ENCODE results near the gene CEMIP. TPM values are rescaled to one million over a fixed set of nuclear protein-coding genes. Genes with fewer than 3 reads are reported as not detected.

The CEMIP gene
- total and polyA plus RNA-seq, 2 of the 8 experiments (the other 6 are each of a cell fraction or from before 2014, with no cell fraction given), result 0.11 to 0.60 TPM

- Histone ChIP-seq H3K79me2 (ENCODE audit: control insufficient read depth in 1 of 2, insufficient read depth in 2 of 2, low read length in 2 of 2) (no peaks in the 10 kb centered on the region), H3K4ac (replicated peaks; ENCODE audit: insufficient read length, low read depth, low read length) (no peak overlapping the region), H3K36me3 (ENCODE audit: control insufficient read depth in 2 of 4, insufficient read depth in 4 of 4, low read length in 3 of 4) (no peaks in the 10 kb centered on the region), H3K4me1 (replicated peaks in 1 of 4; ENCODE audit: control insufficient read depth in 3 of 4, insufficient read depth in 4 of 4, low read length in 3 of 4) (peaks cover 0 to 6% (median 1%) of the 10 kb centered on the region in 4 experiments; a peak in 2 of 7 replicates), H2BK12ac (ENCODE audit: low read depth, low read length) (no peak overlapping the region), H3K27me3 (replicated peaks in 1 of 4; ENCODE audit: control insufficient read depth in 3 of 4, extremely low read depth in 1 of 4, insufficient read depth in 3 of 4, low read length in 3 of 4) (no peaks in the 10 kb centered on the region; a peak in 1 of 7 replicates), H2BK15ac (ENCODE audit: low read length) (no peak overlapping the region), H3K18ac (ENCODE audit: extremely low read depth, low read length) (no peak overlapping the region), H2BK5ac (ENCODE audit: low read depth, low read length) (no peak overlapping the region), H3K79me1 (ENCODE audit: low read depth, low read length) (no peaks in the 10 kb centered on the region), H3K23me2 (ENCODE audit: low read depth, low read length) (no peaks in the 10 kb centered on the region), H3K14ac (ENCODE audit: insufficient read length) (no peak overlapping the region), H3K9me3 (ENCODE audit: insufficient read depth in 2 of 2, low read depth in 1 of 2, low read length in 1 of 2) (no peaks in the 10 kb centered on the region), H3K23ac (ENCODE audit: insufficient read length) (no peak overlapping the region), H3K56ac (replicated peaks; ENCODE audit: insufficient read length, low read depth, low read length) (no peak overlapping the region), H2AK5ac (ENCODE audit: low read depth, low read length) (no peak overlapping the region), H4K91ac (replicated peaks; ENCODE audit: insufficient read length, low read length) (no peak overlapping the region), H4K5ac (ENCODE audit: insufficient read length, low read depth, low read length) (no peak overlapping the region), H3K27ac (ENCODE audit: low read depth, low read length) (no peak overlapping the region), H3K9ac (replicated peaks in 1 of 4; ENCODE audit: extremely low read depth in 1 of 4, low read depth in 3 of 4, low read length in 3 of 4) (no peak overlapping the region), H2BK120ac (replicated peaks; ENCODE audit: low read depth, low read length) (no peak overlapping the region), H3K4me2 (ENCODE audit: insufficient read depth in 1 of 2, low read depth in 2 of 2, low read length in 2 of 2) (no peak overlapping the region), H4K20me1 (replicated peaks in 1 of 2; ENCODE audit: control insufficient read depth in 1 of 2, insufficient read depth in 2 of 2, low read length in 2 of 2) (no peaks in the 10 kb centered on the region), H2BK20ac (ENCODE audit: low read length) (no peak overlapping the region), H3K4me3 (ENCODE audit: extremely low read depth in 1 of 4, insufficient read depth in 2 of 4, low read depth in 3 of 4, low read length in 4 of 4) (no peak overlapping the region), H4K8ac (ENCODE audit: extremely low read depth, insufficient read depth, low read length) (no peak overlapping the region), H2AFZ (ENCODE audit: low read length) (no peak overlapping the region)
- WGBS, 2 experiments (ENCODE audit: extremely low coverage in 1 of 2, insufficient coverage in 1 of 2, insufficient read length in 1 of 2, insufficient replicate concordance in 2 of 2, low coverage in 1 of 2, low lambda C conversion rate in 2 of 2, missing lambda C conversion rate in 1 of 2), result 66% methylated on average over 2 of the region's 2 CpGs; no CpG with 5 or more reads in 1 of the 2 experiments
- CTCF ChIA-PET (ENCODE audit: partially characterized antibody), result interaction anchor here (0.6 to 4.6 kb wide), 19 partner anchors 9 to 817 kb away, joined by 3 to 35 read pairs (median 3); partner anchors contain the start of gene CEMIP
- POLR2A ChIA-PET (ENCODE audit: partially characterized antibody), result interaction anchor here (1.3 kb wide), 1 partner anchor 16 kb away, joined by 3 read pairs; no protein-coding TSS in a partner anchor
- FAIRE-seq (peak; percentile 73), DNase-seq (ENCODE audit: low read depth in 1 of 2, low spot score in 2 of 2) (no peak)
- TF ChIP-seq SP4 (IDR thresholded peaks at IDR 0.05; ENCODE audit: low read length) (no peak), CBX8 (IDR thresholded peaks at IDR 0.05; ENCODE audit: borderline replicate concordance, low read depth, low read length) (no peak), RXRA (IDR thresholded peaks at IDR 0.05; ENCODE audit: insufficient read depth, low read depth, low read length) (no peak), USF2 (IDR thresholded peaks at IDR 0.05; ENCODE audit: low read length) (no peak), EP300 (IDR thresholded peaks at IDR 0.05; ENCODE audit: borderline replicate concordance in 1 of 2, low read depth in 2 of 2, low read length in 2 of 2) (no peak), BCL11A (IDR thresholded peaks at IDR 0.05; ENCODE audit: low read depth in 2 of 2, low read length in 2 of 2) (no peak), KDM5A (IDR thresholded peaks at IDR 0.05; ENCODE audit: low read length) (no peak), PHF8 (conservative IDR thresholded peaks at IDR 0.05; ENCODE audit: low read depth, low read length) (no peak), RAD21 (IDR thresholded peaks at IDR 0.05 in 1 of 2, conservative IDR thresholded peaks at IDR 0.05 in 1 of 2; ENCODE audit: low read depth in 2 of 2, low read length in 2 of 2) (peak; percentile 81 to 85), TAF1 (IDR thresholded peaks at IDR 0.05; ENCODE audit: low read depth, low read length) (no peak), TCF12 (IDR thresholded peaks at IDR 0.05; ENCODE audit: low read depth, low read length) (no peak), SUZ12 (IDR thresholded peaks at IDR 0.05; ENCODE audit: low read length) (no peak), RFX5 (IDR thresholded peaks at IDR 0.05; ENCODE audit: borderline replicate concordance, low read depth, low read length) (no peak)
These were observed 77.2 kb downstream of the CEMIP start for GRCh38 chr15:80856400-80856799.
